Right renal pelvis (tissue), 4 donors: ENCODE results near the gene TGDS. TPM values are rescaled to one million over a fixed set of nuclear protein-coding genes. Genes with fewer than 3 reads are reported as not detected.

Experiments
- polyA plus RNA-seq, 4 donors: library from polyadenylated mRNA; unstranded; fragments of 120-200 nt; gene quantifications; one replicate each; pipeline ENCODE4 v1.2.1, GENCODE V29; 2013; ENCODE audit not compliant: insufficient read length in 4 of 4

TGDS gene
- polyA plus RNA-seq, 4 donors: 20.8 to 23.0 (median 22.2) TPM

Other genes with a start within 250 kb of the TGDS start
- under 1 TPM; 0.24 to 0.47 (median 0.33) TPM for gene DCT, start 116.5 kb downstream of the TGDS start, polyA plus RNA-seq
- gene GPR180, start 5.7 kb upstream of the TGDS start, polyA plus RNA-seq: 10 to 100 TPM in 1 of 4 donors, 1 to 10 TPM in 3; 7.3 to 11.1 (median 9.1) TPM
- under 1 TPM; 0.14 to 0.48 (median 0.24) TPM for gene SOX21, start 116.4 kb upstream of the TGDS start, polyA plus RNA-seq